ENCODE data around the gene ALG8.

GRCh38 chr11:78149646-78150045 lies 10.2 kb upstream of the ALG8 start:
- peak in 2 of 4 experiments; percentile 21 to 43 for TF ChIP-seq CTCF (IDR thresholded peaks at IDR 0.05)
- no peak for TF ChIP-seq POLR2A (IDR thresholded peaks at IDR 0.05)
